Kidney (tissue), 14 donors: ENCODE measurements around the gene ZNF628. TPM values are rescaled to one million over a fixed set of nuclear protein-coding genes. Genes with fewer than 3 reads are reported as not detected.

Experiments
- DNase-seq, 5 donors: peaks; one replicate each; pipeline ENCODE4 v3.0.0-alpha.2; 2013 to 2020
- FAIRE-seq: peaks from 2 replicates; lab custom pipeline; 2012; peaks lifted over from hg19 to GRCh38; lab: Jason Lieb, UNC
- H3K27ac ChIP-seq, 2 donors: one replicate each; pipeline ENCODE4 v1.7.0; 2013; ENCODE audit warnings: low read depth in 2 of 2, low read length in 2 of 2, inconsistent platforms in 1 of 2
- H3K27me3 ChIP-seq: one replicate; pipeline ENCODE4 v1.7.1; 2013; ENCODE audit warnings: low read length, inconsistent platforms; ENCODE audit not compliant: control insufficient read depth, insufficient read depth
- H3K36me3 ChIP-seq, 3 donors: one replicate each; pipeline versions ENCODE4 v1.7.0 to v1.7.1; 2013; ENCODE audit warnings: low read length in 3 of 3, control low read depth in 1 of 3, inconsistent platforms in 1 of 3; ENCODE audit not compliant: insufficient read depth in 3 of 3, control insufficient read depth in 2 of 3
- H3K4me1 ChIP-seq, 3 donors: one replicate each; pipeline versions ENCODE4 v1.7.0 to v1.7.1; 2013; ENCODE audit warnings: low read length in 3 of 3, inconsistent platforms in 1 of 3, low read depth in 1 of 3; ENCODE audit not compliant: control insufficient read depth in 2 of 3, insufficient read depth in 2 of 3
- H3K4me3 ChIP-seq, 3 donors: one replicate each; pipeline versions ENCODE4 v1.7.0 to v1.8.1; 2013; ENCODE audit warnings: low read length in 3 of 3, control low read depth in 1 of 3, inconsistent platforms in 1 of 3
- H3K9ac ChIP-seq, 3 donors: one replicate each; pipeline versions ENCODE4 v1.7.0 to v1.7.1; 2013; ENCODE audit warnings: low read length in 3 of 3, control low read depth in 1 of 3, inconsistent platforms in 1 of 3
- H3K9me3 ChIP-seq, 3 donors: one replicate each; pipeline versions ENCODE4 v1.7.0 to v1.7.1; 2013; ENCODE audit warnings: low read length in 3 of 3, control low read depth in 1 of 3, inconsistent platforms in 1 of 3; ENCODE audit not compliant: control insufficient read depth in 2 of 3, insufficient read depth in 1 of 3
- intact Hi-C: fragments of 100-400 bp; cut with DNase I; formaldehyde crosslinking; loops from one replicate; pipeline ENCODE4 v1.11.1; 2022
- polyA plus RNA-seq: library from polyadenylated mRNA; stranded (reverse); fragments of 350-450 nt; fragmentation: Illumina TruSeq; extraction: RNeasy Lipid Tissue Mini Kit (QIAGEN cat#74804); gene quantifications from one replicate; pipeline ENCODE4 v1.2.3, GENCODE V29; 2014; ENCODE audit warnings: low read depth, low replicate concordance; ENCODE audit not compliant: insufficient read depth
- total RNA-seq: library from RNA; stranded (reverse); fragmentation: NEBNext Ultra II Directional; extraction: Animal tissue kit (Norgen Biotek cat#: 25700); gene quantifications from one replicate; pipeline ENCODE4 v1.2.1, GENCODE V29; 2021
- TF ChIP-seq, protein P1 (sequence below): IDR thresholded peaks from 3 replicates; pipeline ENCODE4 v1.5.1; 2012; ENCODE audit warnings: mild to moderate bottlenecking, moderate library complexity, borderline replicate concordance; ENCODE audit not compliant: insufficient read depth; ENCODE audit errors: extremely low read depth
- donor health status: control.
- donor health status: control.
- donor health status: control.
- donor health status: control.
- donor health status: control.
- donor health status: DM: yes; HTN: yes; CAD: no.
- donor health status: Normal renal cell carcinoma (clear cell type).

The ZNF628 gene
- total and polyA plus RNA-seq, 2 donors from 2014 or later, result 2.3 to 12.0 TPM

DNA sequence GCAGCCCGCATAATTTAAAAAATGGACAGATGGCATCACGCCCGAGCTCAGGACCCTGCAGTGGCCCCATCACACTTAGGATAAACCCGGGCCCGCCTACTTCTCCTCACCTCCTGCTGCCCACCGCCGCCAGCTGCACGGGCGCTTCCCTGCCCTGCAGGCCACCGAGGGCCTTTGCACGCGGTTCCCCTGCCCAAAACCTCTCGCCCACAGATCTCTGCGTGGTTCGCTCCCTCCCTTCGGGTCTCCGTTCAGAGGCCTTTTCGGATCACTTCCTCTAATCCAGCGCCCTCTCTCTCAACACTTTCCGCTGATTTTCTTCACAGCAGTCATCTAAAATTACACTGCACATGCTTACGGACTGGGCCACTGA is 35.1 kb upstream of the ZNF628 start:
- H3K36me3 ChIP-seq, result no peaks in the 10 kb centered on the region
- intact Hi-C loops, result no loop called here
- H3K27ac ChIP-seq, result no peak overlapping the region
- TF ChIP-seq, protein P1, sequence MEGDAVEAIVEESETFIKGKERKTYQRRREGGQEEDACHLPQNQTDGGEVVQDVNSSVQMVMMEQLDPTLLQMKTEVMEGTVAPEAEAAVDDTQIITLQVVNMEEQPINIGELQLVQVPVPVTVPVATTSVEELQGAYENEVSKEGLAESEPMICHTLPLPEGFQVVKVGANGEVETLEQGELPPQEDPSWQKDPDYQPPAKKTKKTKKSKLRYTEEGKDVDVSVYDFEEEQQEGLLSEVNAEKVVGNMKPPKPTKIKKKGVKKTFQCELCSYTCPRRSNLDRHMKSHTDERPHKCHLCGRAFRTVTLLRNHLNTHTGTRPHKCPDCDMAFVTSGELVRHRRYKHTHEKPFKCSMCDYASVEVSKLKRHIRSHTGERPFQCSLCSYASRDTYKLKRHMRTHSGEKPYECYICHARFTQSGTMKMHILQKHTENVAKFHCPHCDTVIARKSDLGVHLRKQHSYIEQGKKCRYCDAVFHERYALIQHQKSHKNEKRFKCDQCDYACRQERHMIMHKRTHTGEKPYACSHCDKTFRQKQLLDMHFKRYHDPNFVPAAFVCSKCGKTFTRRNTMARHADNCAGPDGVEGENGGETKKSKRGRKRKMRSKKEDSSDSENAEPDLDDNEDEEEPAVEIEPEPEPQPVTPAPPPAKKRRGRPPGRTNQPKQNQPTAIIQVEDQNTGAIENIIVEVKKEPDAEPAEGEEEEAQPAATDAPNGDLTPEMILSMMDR, result no peak
- H3K9me3 ChIP-seq, result no peaks in the 10 kb centered on the region
- peaks cover 0 to 4% (median 0%) of the 10 kb centered on the region in 3 donors for H3K4me1 ChIP-seq
- no peak overlapping the region for H3K9ac ChIP-seq
- no peak for DNase-seq
- peaks cover 40% of the 10 kb centered on the region for H3K27me3 ChIP-seq
- FAIRE-seq, result no peak
- H3K4me3 ChIP-seq, result no peak overlapping the region

DNA sequence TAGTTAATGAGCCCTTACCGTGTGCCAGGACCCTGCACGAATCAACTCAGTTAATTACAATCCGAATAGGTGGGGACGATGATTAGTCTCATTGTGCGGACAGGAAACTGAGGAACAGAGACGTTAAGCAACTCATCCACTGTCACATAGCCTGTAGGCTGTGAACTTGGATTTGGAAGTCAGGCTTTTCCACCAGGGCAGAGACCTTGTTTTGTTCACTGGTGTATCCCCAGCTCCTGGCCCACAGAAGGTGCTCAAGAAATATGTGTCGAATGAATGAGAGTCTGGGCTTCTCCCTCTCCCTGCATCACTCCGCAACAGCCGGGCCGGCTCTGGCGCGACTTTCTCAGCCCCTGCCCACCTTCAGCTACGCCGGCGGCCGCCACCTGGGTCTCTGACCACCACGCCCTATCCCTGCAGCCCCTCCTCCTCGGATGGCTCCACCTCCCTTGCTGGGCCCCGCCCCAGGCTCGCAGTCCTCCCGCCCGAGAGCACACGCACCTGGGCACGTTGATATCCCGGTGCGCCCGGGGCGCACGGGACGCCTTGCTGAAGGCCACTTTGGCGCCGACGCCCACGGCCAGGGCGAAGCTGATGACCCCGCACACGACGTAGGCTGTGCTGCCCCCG is 34.6 kb upstream of the ZNF628 start:
- no peak for DNase-seq
- no peaks in the 10 kb centered on the region for H3K36me3 ChIP-seq
- no peak overlapping the region for H3K27ac ChIP-seq
- no peak overlapping the region for H3K9ac ChIP-seq
- H3K4me3 ChIP-seq, result no peak overlapping the region
- no peaks in the 10 kb centered on the region for H3K9me3 ChIP-seq
- no peak for FAIRE-seq
- intact Hi-C loops, result no loop called here
- peaks cover 40% of the 10 kb centered on the region for H3K27me3 ChIP-seq
- TF ChIP-seq, protein P1, result no peak
- peaks cover 0 to 4% (median 0%) of the 10 kb centered on the region in 3 donors for H3K4me1 ChIP-seq

DNA sequence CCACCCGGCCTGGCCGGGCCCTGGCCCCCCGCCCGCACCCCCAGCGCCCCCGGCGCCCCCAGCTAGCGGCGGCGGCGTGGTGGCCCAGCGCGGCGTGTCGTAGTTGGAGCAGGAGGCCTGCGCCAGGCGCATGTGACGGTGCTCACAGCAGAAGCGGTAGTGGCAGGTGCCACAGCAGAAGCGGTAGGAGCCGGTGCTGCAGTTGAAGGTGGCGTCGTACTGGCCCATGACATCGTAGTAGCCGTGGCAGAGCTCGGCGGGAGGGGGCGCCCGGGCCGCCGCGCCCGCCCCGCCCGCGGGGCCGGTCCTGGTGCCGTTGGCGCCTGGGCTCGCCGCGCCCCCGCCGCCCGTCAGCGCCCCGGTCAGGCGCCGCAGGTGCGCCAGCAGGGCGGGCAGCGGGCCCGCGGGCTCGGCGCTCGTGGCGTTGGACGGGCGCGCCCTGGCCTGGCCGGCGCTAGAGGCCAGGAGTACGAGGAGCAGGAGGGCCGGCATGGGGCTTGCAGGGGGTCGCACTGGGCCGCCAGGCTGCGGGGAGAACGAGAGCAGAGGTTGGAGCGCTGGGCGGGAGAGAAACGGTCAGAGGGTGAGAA is 34.0 kb upstream of the ZNF628 start:
- no peak for FAIRE-seq
- Histone ChIP-seq H3K27ac (no peak overlapping the region), H3K9ac (no peak overlapping the region), H3K36me3 (no peaks in the 10 kb centered on the region), H3K9me3 (no peaks in the 10 kb centered on the region), H3K4me1 (peaks cover 0 to 4% (median 0%) of the 10 kb centered on the region in 3 donors), H3K27me3 (peaks cover 43% of the 10 kb centered on the region), H3K4me3 (no peak overlapping the region)
- no peak for DNase-seq
- TF ChIP-seq, protein P1, result no peak
- intact Hi-C loops, result no loop called here
